Suprapubic skin (tissue), 3 donors: ENCODE data around the gene SORCS1.

Experiments used
- EP300 ChIP-seq: sonication (generic); formaldehyde crosslinking; IDR thresholded peaks from one replicate; pipeline ENCODE4 v1.6.1; 2017; ENCODE audit warnings: antibody characterized with exemption
- POLR2A ChIP-seq, 2 donors: fragments of 450-650 bp; IDR thresholded peaks; one replicate each; pipeline ENCODE4 v1.6.1; 2017; ENCODE audit warnings: antibody characterized with exemption in 2 of 2, mild to moderate bottlenecking in 2 of 2, moderate library complexity in 2 of 2
- TF ChIP-seq, protein P1 (sequence below), 2 donors: fragments of 200-600 bp in 1 of 2; fragments of 450-650 bp in 1 of 2; sonication (generic) in 1 of 2; IDR thresholded peaks; one replicate each; pipeline ENCODE4 v1.5.1; 2016 to 2019; ENCODE audit warnings: antibody characterized with exemption in 2 of 2, mild to moderate bottlenecking in 1 of 2, moderate library complexity in 1 of 2

- TF ChIP-seq, protein P1, sequence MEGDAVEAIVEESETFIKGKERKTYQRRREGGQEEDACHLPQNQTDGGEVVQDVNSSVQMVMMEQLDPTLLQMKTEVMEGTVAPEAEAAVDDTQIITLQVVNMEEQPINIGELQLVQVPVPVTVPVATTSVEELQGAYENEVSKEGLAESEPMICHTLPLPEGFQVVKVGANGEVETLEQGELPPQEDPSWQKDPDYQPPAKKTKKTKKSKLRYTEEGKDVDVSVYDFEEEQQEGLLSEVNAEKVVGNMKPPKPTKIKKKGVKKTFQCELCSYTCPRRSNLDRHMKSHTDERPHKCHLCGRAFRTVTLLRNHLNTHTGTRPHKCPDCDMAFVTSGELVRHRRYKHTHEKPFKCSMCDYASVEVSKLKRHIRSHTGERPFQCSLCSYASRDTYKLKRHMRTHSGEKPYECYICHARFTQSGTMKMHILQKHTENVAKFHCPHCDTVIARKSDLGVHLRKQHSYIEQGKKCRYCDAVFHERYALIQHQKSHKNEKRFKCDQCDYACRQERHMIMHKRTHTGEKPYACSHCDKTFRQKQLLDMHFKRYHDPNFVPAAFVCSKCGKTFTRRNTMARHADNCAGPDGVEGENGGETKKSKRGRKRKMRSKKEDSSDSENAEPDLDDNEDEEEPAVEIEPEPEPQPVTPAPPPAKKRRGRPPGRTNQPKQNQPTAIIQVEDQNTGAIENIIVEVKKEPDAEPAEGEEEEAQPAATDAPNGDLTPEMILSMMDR (IDR thresholded peaks at IDR 0.05) = no peak
- TF ChIP-seq POLR2A (IDR thresholded peaks at IDR 0.05) (no peak), EP300 (no peak)
Measured at GRCh38 chr10:106836933-106837663, 327.4 kb downstream of the SORCS1 start.
